Measurements from ENCODE around the gene EEPD1.

Gene EEPD1

GRCh38 chr7:36262309-36263094, 109.4 kb downstream of the EEPD1 start:
- peak overlapping the region; percentile 51 for H3K27ac ChIP-seq (ENCODE audit: low read depth, low read length)
- H3K9ac ChIP-seq (ENCODE audit: low read length in 5 of 5): no peak overlapping the region
- H3K36me3 ChIP-seq (ENCODE audit: control insufficient read depth in 5 of 5, insufficient read depth in 5 of 5, low read length in 5 of 5): peaks cover 0 to 6% (median 4%) of the 10 kb centered on the region in 5 donors
- no peaks in the 10 kb centered on the region for H3K9me3 ChIP-seq (ENCODE audit: control insufficient read depth in 5 of 5, low read length in 5 of 5)
- no peak overlapping the region for H3K4me3 ChIP-seq (ENCODE audit: low read depth in 1 of 5, low read length in 5 of 5)
- H3K27me3 ChIP-seq (ENCODE audit: control insufficient read depth in 5 of 5, insufficient read depth in 4 of 5, low read length in 5 of 5): no peaks in the 10 kb centered on the region
- H3K4me1 ChIP-seq (ENCODE audit: control insufficient read depth in 5 of 5, insufficient read depth in 5 of 5, low read length in 5 of 5): peaks cover 12 to 65% (median 62%) of the 10 kb centered on the region in 5 donors

- Histone ChIP-seq H3K27ac (ENCODE audit: low read depth, low read length) (peak overlapping the region; percentile 51), H3K9ac (ENCODE audit: low read length in 5 of 5) (no peak overlapping the region), H3K36me3 (ENCODE audit: control insufficient read depth in 5 of 5, insufficient read depth in 5 of 5, low read length in 5 of 5) (peaks cover 0 to 7% (median 6%) of the 10 kb centered on the region in 5 donors), H3K4me3 (ENCODE audit: low read depth in 1 of 5, low read length in 5 of 5) (no peak overlapping the region), H3K4me1 (ENCODE audit: control insufficient read depth in 5 of 5, insufficient read depth in 5 of 5, low read length in 5 of 5) (peaks cover 12 to 65% (median 60%) of the 10 kb centered on the region in 5 donors), H3K9me3 (ENCODE audit: control insufficient read depth in 5 of 5, low read length in 5 of 5) (no peaks in the 10 kb centered on the region), H3K27me3 (ENCODE audit: control insufficient read depth in 5 of 5, insufficient read depth in 4 of 5, low read length in 5 of 5) (no peaks in the 10 kb centered on the region)
Observed at GRCh38 chr7:36263095-36263484, 110.0 kb downstream of the EEPD1 start.

DNA sequence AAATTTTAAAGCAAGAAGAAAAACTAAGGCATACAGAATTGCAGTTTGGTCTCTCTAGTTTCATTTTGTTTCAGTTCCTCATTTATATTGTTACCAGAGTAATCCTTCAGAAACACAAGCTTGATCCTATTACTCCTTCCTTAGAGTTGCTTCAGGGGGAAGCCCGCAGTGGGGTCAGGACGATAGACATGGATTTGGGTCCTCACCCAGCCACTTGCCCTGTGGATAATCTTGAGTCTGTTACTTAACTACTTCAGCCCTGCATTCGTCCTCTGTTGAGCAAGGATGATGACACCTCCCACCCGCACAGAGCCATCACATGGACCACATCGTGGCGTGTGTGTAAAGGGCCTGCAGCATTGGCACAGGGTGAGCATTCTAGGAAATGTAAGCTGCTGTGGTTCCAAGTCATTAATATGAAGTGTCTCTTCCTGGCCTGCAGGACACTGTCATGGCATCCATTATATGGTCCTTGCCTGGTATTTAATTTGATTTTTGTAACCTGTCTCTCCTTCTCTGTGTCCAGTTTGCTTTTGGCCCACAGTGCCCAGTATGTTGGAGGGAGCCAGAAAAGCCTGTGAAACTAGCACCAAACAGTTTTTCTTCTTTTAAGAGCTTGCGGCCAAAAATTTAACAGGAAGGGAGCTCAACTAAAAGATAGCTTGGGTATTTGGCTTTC, 111.2 kb downstream of the EEPD1 start:
- no peaks in the 10 kb centered on the region for H3K27me3 ChIP-seq (ENCODE audit: control insufficient read depth in 5 of 5, insufficient read depth in 4 of 5, low read length in 5 of 5)
- H3K9ac ChIP-seq (ENCODE audit: low read length in 5 of 5): peak overlapping the region in 1 of 5 donors; percentile 7
- peaks cover 0 to 11% (median 6%) of the 10 kb centered on the region in 5 donors for H3K36me3 ChIP-seq (ENCODE audit: control insufficient read depth in 5 of 5, insufficient read depth in 5 of 5, low read length in 5 of 5)
- no peaks in the 10 kb centered on the region for H3K9me3 ChIP-seq (ENCODE audit: control insufficient read depth in 5 of 5, low read length in 5 of 5)
- H3K4me1 ChIP-seq (ENCODE audit: control insufficient read depth in 5 of 5, insufficient read depth in 5 of 5, low read length in 5 of 5): peaks cover 12 to 56% (median 54%) of the 10 kb centered on the region in 5 donors
- peak overlapping the region; percentile 51 for H3K27ac ChIP-seq (ENCODE audit: low read depth, low read length)
- H3K4me3 ChIP-seq (ENCODE audit: low read depth in 1 of 5, low read length in 5 of 5): no peak overlapping the region

- peaks cover 12 to 56% (median 54%) of the 10 kb centered on the region in 5 donors for H3K4me1 ChIP-seq (ENCODE audit: control insufficient read depth in 5 of 5, insufficient read depth in 5 of 5, low read length in 5 of 5)
- peak overlapping the region; percentile 51 for H3K27ac ChIP-seq (ENCODE audit: low read depth, low read length)
- H3K27me3 ChIP-seq (ENCODE audit: control insufficient read depth in 5 of 5, insufficient read depth in 4 of 5, low read length in 5 of 5): no peaks in the 10 kb centered on the region
Observed at GRCh38 chr7:36264913-36265516, 112.0 kb downstream of the EEPD1 start.

DNA sequence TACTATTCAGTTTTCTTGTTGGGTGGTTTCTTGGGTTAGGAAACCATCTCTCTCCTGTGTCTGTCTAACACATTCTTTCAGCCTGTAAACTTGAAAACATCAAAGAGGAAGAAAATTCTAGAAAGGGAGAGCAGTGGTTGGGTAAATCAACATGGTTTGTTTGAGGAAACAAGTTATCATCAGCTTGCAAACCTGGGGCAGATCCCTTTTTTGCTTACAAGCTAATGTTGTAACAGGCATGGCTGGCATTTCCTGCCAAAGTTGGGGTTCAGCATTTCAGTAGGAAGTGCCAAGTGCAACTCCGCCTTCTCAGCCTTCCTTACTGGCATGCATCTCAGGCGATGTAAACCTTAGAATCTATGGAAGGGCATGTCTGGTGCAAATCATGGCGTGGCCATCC, 112.6 kb downstream of the EEPD1 start:
- no peaks in the 10 kb centered on the region for H3K27me3 ChIP-seq (ENCODE audit: control insufficient read depth in 5 of 5, insufficient read depth in 4 of 5, low read length in 5 of 5)
- H3K9ac ChIP-seq (ENCODE audit: low read length in 5 of 5): no peak overlapping the region
- H3K4me3 ChIP-seq (ENCODE audit: low read depth in 1 of 5, low read length in 5 of 5): no peak overlapping the region
- peaks cover 12 to 55% (median 54%) of the 10 kb centered on the region in 5 donors for H3K4me1 ChIP-seq (ENCODE audit: control insufficient read depth in 5 of 5, insufficient read depth in 5 of 5, low read length in 5 of 5)
- peak overlapping the region; percentile 51 for H3K27ac ChIP-seq (ENCODE audit: low read depth, low read length)
- H3K9me3 ChIP-seq (ENCODE audit: control insufficient read depth in 5 of 5, low read length in 5 of 5): no peaks in the 10 kb centered on the region
- peaks cover 0 to 11% (median 6%) of the 10 kb centered on the region in 5 donors for H3K36me3 ChIP-seq (ENCODE audit: control insufficient read depth in 5 of 5, insufficient read depth in 5 of 5, low read length in 5 of 5)

More at GRCh38 chr7:36264913-36265516, 112.0 kb downstream of the EEPD1 start:
- Histone ChIP-seq H3K4me3 (ENCODE audit: low read depth in 1 of 5, low read length in 5 of 5) (no peak overlapping the region), H3K9ac (ENCODE audit: low read length in 5 of 5) (no peak overlapping the region), H3K9me3 (ENCODE audit: control insufficient read depth in 5 of 5, low read length in 5 of 5) (no peaks in the 10 kb centered on the region), H3K36me3 (ENCODE audit: control insufficient read depth in 5 of 5, insufficient read depth in 5 of 5, low read length in 5 of 5) (peaks cover 0 to 11% (median 6%) of the 10 kb centered on the region in 5 donors)

DNA sequence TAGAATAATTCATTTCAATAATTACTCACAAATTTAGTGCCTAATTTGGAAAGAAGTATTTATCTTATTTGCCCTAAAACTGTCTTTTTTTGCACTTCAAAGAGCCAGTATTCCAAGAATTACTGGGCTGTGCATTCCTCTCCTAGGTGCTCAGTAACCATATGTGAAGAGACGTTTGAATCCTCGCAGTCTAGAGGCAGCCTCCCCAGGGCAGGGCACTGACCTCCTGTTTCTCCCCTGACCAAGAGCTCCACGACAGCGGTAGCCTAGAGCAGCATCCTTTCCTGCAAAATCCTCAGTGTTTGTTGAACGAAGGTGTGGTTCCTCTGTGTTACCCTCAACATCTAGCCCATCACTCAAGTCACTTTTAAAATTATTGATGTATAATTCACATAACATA, 113.1 kb downstream of the EEPD1 start:
- Histone ChIP-seq H3K9me3 (ENCODE audit: control insufficient read depth in 5 of 5, low read length in 5 of 5) (no peaks in the 10 kb centered on the region), H3K36me3 (ENCODE audit: control insufficient read depth in 5 of 5, insufficient read depth in 5 of 5, low read length in 5 of 5) (peaks cover 0 to 11% (median 6%) of the 10 kb centered on the region in 5 donors), H3K4me3 (ENCODE audit: low read depth in 1 of 5, low read length in 5 of 5) (no peak overlapping the region), H3K9ac (ENCODE audit: low read length in 5 of 5) (no peak overlapping the region), H3K27ac (ENCODE audit: low read depth, low read length) (no peak overlapping the region), H3K27me3 (ENCODE audit: control insufficient read depth in 5 of 5, insufficient read depth in 4 of 5, low read length in 5 of 5) (no peaks in the 10 kb centered on the region), H3K4me1 (ENCODE audit: control insufficient read depth in 5 of 5, insufficient read depth in 5 of 5, low read length in 5 of 5) (peaks cover 11 to 51% (median 50%) of the 10 kb centered on the region in 5 donors)

GRCh38 chr7:36266683-36267082, 113.6 kb downstream of the EEPD1 start:
- H3K9me3 ChIP-seq (ENCODE audit: control insufficient read depth in 5 of 5, low read length in 5 of 5): no peaks in the 10 kb centered on the region
- H3K27ac ChIP-seq (ENCODE audit: low read depth, low read length): no peak overlapping the region
- no peak overlapping the region for H3K4me3 ChIP-seq (ENCODE audit: low read depth in 1 of 5, low read length in 5 of 5)
- H3K27me3 ChIP-seq (ENCODE audit: control insufficient read depth in 5 of 5, insufficient read depth in 4 of 5, low read length in 5 of 5): no peaks in the 10 kb centered on the region
- H3K36me3 ChIP-seq (ENCODE audit: control insufficient read depth in 5 of 5, insufficient read depth in 5 of 5, low read length in 5 of 5): peaks cover 0 to 11% (median 6%) of the 10 kb centered on the region in 5 donors
- peaks cover 7 to 46% (median 45%) of the 10 kb centered on the region in 5 donors for H3K4me1 ChIP-seq (ENCODE audit: control insufficient read depth in 5 of 5, insufficient read depth in 5 of 5, low read length in 5 of 5)
- no peak overlapping the region for H3K9ac ChIP-seq (ENCODE audit: low read length in 5 of 5)

DNA sequence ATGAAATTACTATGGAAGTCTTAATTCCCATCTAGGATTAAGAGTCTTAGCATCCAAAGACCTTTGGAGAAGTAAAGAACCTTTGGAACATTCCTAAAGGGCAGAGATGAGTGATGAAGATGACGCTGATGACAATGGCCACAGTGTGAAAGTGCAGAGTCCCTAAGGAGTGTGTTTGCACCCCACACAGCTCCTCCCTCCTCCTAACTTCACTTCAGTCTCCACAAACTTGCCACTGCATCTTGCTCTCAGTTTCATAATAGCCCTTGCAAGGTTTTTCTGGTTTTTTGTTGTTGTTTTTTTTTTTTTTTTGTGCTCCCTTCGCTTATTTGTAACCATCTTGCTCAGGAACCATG, 119.1 kb downstream of the EEPD1 start:
- Histone ChIP-seq H3K9ac (ENCODE audit: low read length in 5 of 5) (no peak overlapping the region), H3K4me3 (ENCODE audit: low read depth in 1 of 5, low read length in 5 of 5) (no peak overlapping the region), H3K9me3 (ENCODE audit: control insufficient read depth in 5 of 5, low read length in 5 of 5) (no peaks in the 10 kb centered on the region), H3K27me3 (ENCODE audit: control insufficient read depth in 5 of 5, insufficient read depth in 4 of 5, low read length in 5 of 5) (no peaks in the 10 kb centered on the region), H3K4me1 (ENCODE audit: control insufficient read depth in 5 of 5, insufficient read depth in 5 of 5, low read length in 5 of 5) (peaks cover 11 to 46% (median 24%) of the 10 kb centered on the region in 5 donors), H3K36me3 (ENCODE audit: control insufficient read depth in 5 of 5, insufficient read depth in 5 of 5, low read length in 5 of 5) (peaks cover 0 to 10% (median 2%) of the 10 kb centered on the region in 5 donors), H3K27ac (ENCODE audit: low read depth, low read length) (peak overlapping the region; percentile 81)

- H3K4me1 ChIP-seq (ENCODE audit: control insufficient read depth in 5 of 5, insufficient read depth in 5 of 5, low read length in 5 of 5): peaks cover 11 to 49% (median 26%) of the 10 kb centered on the region in 5 donors
- H3K4me3 ChIP-seq (ENCODE audit: low read depth in 1 of 5, low read length in 5 of 5): no peak overlapping the region
- peaks cover 0 to 5% (median 0%) of the 10 kb centered on the region in 5 donors for H3K36me3 ChIP-seq (ENCODE audit: control insufficient read depth in 5 of 5, insufficient read depth in 5 of 5, low read length in 5 of 5)
- H3K9me3 ChIP-seq (ENCODE audit: control insufficient read depth in 5 of 5, low read length in 5 of 5): no peaks in the 10 kb centered on the region
- no peaks in the 10 kb centered on the region for H3K27me3 ChIP-seq (ENCODE audit: control insufficient read depth in 5 of 5, insufficient read depth in 4 of 5, low read length in 5 of 5)
- H3K27ac ChIP-seq (ENCODE audit: low read depth, low read length): peak overlapping the region; percentile 81
- H3K9ac ChIP-seq (ENCODE audit: low read length in 5 of 5): peak overlapping the region in 2 of 5 donors; percentile 48 to 56
Observed at GRCh38 chr7:36272567-36273269, 119.7 kb downstream of the EEPD1 start.
